ENCODE measurements around the gene PREX1. TPM values are rescaled to one million over a fixed set of nuclear protein-coding genes. Genes with fewer than 3 reads are reported as not detected.

PREX1 gene
- total and polyA plus RNA-seq, 2 of the 4 experiments (the other 2 are of a cell fraction) = 0.67 to 0.72 TPM

GRCh38 chr20:48809673-48810072 lies 18.1 kb downstream of the PREX1 start:
- H3K79me1 ChIP-seq (ENCODE audit: low read depth in 1 of 2, low read length in 2 of 2) = no peaks in the 10 kb centered on the region
- H2BK15ac ChIP-seq (ENCODE audit: low read depth, low read length) = no peak overlapping the region
- no peak overlapping the region for H2BK5ac ChIP-seq (ENCODE audit: low read depth, low read length, poor library complexity, severe bottlenecking)
- ChIA-PET CTCF (no interaction called here), POLR2A (ENCODE audit: unreplicated experiment) (no interaction called here)
- H3K18ac ChIP-seq (ENCODE audit: low read depth, low read length) = no peak overlapping the region
- H3K27me3 ChIP-seq (ENCODE audit: control insufficient read depth, insufficient read depth, low read length) = peaks cover 18% of the 10 kb centered on the region
- no peak overlapping the region for H3K23ac ChIP-seq (ENCODE audit: low read depth, low read length)
- no peaks in the 10 kb centered on the region for H3K4me1 ChIP-seq (ENCODE audit: control insufficient read depth, insufficient read depth, low read length)
- no peak overlapping the region for H3K4ac ChIP-seq (ENCODE audit: low read depth, low read length)
- intact Hi-C loops (cut with micrococcal nuclease) (no loop called here), dilution Hi-C loops (cut with HindIII; ENCODE audit: low sequenced_read_pairs, unreplicated experiment) (no loop called here), in situ Hi-C loops (cut with MboI; ENCODE audit: low sequenced_read_pairs) (no loop called here)
- H4K8ac ChIP-seq (ENCODE audit: low read depth in 2 of 2, low read length in 2 of 2) = no peak overlapping the region
- no peak overlapping the region for H3K27ac ChIP-seq (ENCODE audit: insufficient read depth, low read length)
- no peak overlapping the region for H3K4me3 ChIP-seq (ENCODE audit: insufficient read depth, low read depth, low read length)
- no peak overlapping the region for H2AFZ ChIP-seq (replicated peaks; ENCODE audit: low read length, poor library complexity)
- H3K14ac ChIP-seq (replicated peaks; ENCODE audit: low read depth, low read length) = no peak overlapping the region
- H3K36me3 ChIP-seq (ENCODE audit: control insufficient read depth, insufficient read depth, low read length) = no peaks in the 10 kb centered on the region
- no TSS peak for BruUV-seq (replicated peaks)
- no peak overlapping the region for H2AK5ac ChIP-seq (ENCODE audit: low read depth, low read length)
- H4K91ac ChIP-seq (ENCODE audit: insufficient read depth, low read depth, low read length) = no peak overlapping the region
- H3K9ac ChIP-seq (ENCODE audit: low read depth, low read length) = no peak overlapping the region
- H3K9me1 ChIP-seq (ENCODE audit: insufficient read depth, low read length) = no peaks in the 10 kb centered on the region; the same call in 1 of the 2 replicates
- H3K56ac ChIP-seq (ENCODE audit: extremely low read depth, insufficient read depth, low read length) = no peak overlapping the region
- no peak overlapping the region for H4K5ac ChIP-seq (ENCODE audit: low read depth, low read length)
- no peak for ATAC-seq (ENCODE audit: low read depth)
- no CpG with 5 or more reads among the region's 5 CpGs for WGBS, 2 experiments (ENCODE audit: extremely low coverage in 2 of 2, insufficient read length in 1 of 2)
- no peak overlapping the region for H3K4me2 ChIP-seq (ENCODE audit: low read depth, low read length)
- peaks cover 6% of the 10 kb centered on the region; the same call in 1 of the 2 replicates for H3K9me3 ChIP-seq (ENCODE audit: control insufficient read depth, insufficient read depth, low read length)
- H2AK9ac ChIP-seq (replicated peaks; ENCODE audit: low read depth, low read length, poor library complexity) = no peak overlapping the region
- H4K20me1 ChIP-seq (ENCODE audit: insufficient read depth, low read length) = no peaks in the 10 kb centered on the region
- TF ChIP-seq CTCF (conservative IDR thresholded peaks at IDR 0.05; ENCODE audit: low read depth, low read length) (no peak), MAFK (IDR thresholded peaks at IDR 0.05; ENCODE audit: low read depth, low read length) (0 out of 2 replicates have a peak, but pooled peaks have one; percentile 22)
- no peak for DNase-seq
- no peak overlapping the region for H2BK120ac ChIP-seq (ENCODE audit: low read depth, low read length)
- no peak overlapping the region for H2BK20ac ChIP-seq (ENCODE audit: low read depth, low read length)
